Right cardiac atrium (tissue), 5 donors: ENCODE results near the gene ZNF618. TPM values are rescaled to one million over a fixed set of nuclear protein-coding genes. Genes with fewer than 3 reads are reported as not detected.

ENCODE experiments used
- ATAC-seq, 2 donors: fragments of 200-7000 bp; cut with Tn5 transposase; one replicate each; pipeline versions ENCODE4 v1.8.0 to v1.9.1; 2020; ENCODE audit warnings: moderate library complexity in 2 of 2, mild to moderate bottlenecking in 1 of 2
- DNase-seq, 3 donors: peaks; one replicate each; pipeline ENCODE4 v3.0.0-alpha.2; 2020
- H3K27ac ChIP-seq: one replicate; pipeline ENCODE4 v1.5.1; 2013; ENCODE audit warnings: mild to moderate bottlenecking, low read length, control low read depth, moderate library complexity
- H3K27me3 ChIP-seq: one replicate; pipeline ENCODE4 v1.6.1; 2013; ENCODE audit not compliant: control insufficient read depth, insufficient read depth
- H3K4me1 ChIP-seq: one replicate; pipeline ENCODE4 v1.6.1; 2013; ENCODE audit warnings: low read length; ENCODE audit not compliant: control insufficient read depth, insufficient read depth
- H3K4me3 ChIP-seq: one replicate; pipeline ENCODE4 v1.5.1; 2013; ENCODE audit warnings: low read length, control low read depth
- H3K9me3 ChIP-seq: one replicate; pipeline ENCODE4 v1.6.1; 2013; ENCODE audit warnings: low read length; ENCODE audit not compliant: control insufficient read depth
- WGBS: extraction: QIAGEN DNeasy Blood & Tissue Kit; methylation state at CpG from one replicate; pipeline ENCODE4 v1.1.7; 2013; 5-methylcytosine and 5-hydroxymethylcytosine counted together
- intact Hi-C, 4 donors: fragments of 100-400 bp; cut with DNase I; formaldehyde crosslinking; loops; one replicate each; pipeline versions ENCODE4 v1.11.0 to v1.14.0; 2022 to 2023
- polyA plus RNA-seq: library from polyadenylated mRNA; stranded (reverse); fragments of 200-250 nt; gene quantifications from one replicate; pipeline ENCODE4 v1.2.3, GENCODE V29; 2013
- total RNA-seq, 4 donors: library from RNA; stranded (reverse); fragmentation: NEBNext Ultra II Directional; extraction: Animal tissue kit (Norgen Biotek cat#: 25700); gene quantifications; one replicate each; pipeline ENCODE4 v1.2.1, GENCODE V29; 2021
- donor health status: healthy with polysubstance abuse.
- donor health status: DM: no; HTN: yes; CAD: no.
- donor health status: DM: no; HTN: no; CAD: no.
- donor health status: DM: no; HTN: yes; CAD: no; lungs with severe emphysema.
- donor health status: DM: yes; HTN: yes; CAD: no.

The ZNF618 gene
- total and polyA plus RNA-seq, 5 donors = 1.4 to 3.3 (median 2.7) TPM

- no peaks in the 10 kb centered on the region for H3K4me1 ChIP-seq
- H3K4me3 ChIP-seq = no peak overlapping the region
- intact Hi-C loops = no loop called here
- no peak overlapping the region for H3K27ac ChIP-seq
- ATAC-seq (no peak), DNase-seq (peak in 1 of 3 donors; percentile 16)
- WGBS = 94% methylated on average over 7 of the region's 7 CpGs
- no peaks in the 10 kb centered on the region for H3K9me3 ChIP-seq
- H3K27me3 ChIP-seq = no peaks in the 10 kb centered on the region
These were observed 212.6 kb downstream of the ZNF618 start for GRCh38 chr9:114088571-114089170.

DNA sequence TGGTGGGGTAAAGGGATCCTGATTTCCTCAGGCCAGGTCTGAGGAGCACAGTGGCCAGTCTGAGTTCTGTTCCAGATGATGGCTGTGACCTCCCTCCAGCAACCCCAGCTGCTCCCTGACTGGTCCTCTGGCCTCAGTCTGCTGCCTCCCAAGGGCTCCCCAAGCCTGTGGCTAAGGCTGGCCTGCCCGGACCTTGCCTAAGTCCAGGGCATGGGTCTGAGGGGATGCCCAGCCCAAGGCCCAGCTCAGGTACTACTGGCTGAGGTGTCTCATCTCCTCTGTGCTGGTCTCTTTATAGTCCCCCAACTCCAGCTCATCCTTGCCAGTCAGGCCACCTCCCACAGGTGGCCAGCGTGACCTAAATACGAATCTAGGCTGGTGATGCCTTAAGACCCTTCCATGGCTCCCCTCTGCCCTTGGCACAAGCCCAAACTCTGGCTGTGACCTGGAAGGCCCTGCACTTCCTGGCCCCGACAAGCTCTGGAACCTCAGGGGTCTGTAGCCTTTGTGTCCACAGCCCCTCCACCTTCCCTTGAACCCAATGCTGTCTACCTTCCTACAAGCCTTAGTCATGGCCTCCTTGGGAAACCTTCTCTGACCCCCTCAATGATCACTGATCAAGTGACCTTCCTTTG, 213.2 kb downstream of the ZNF618 start:
- intact Hi-C loops = no loop called here
- 84% methylated on average over 4 of the region's 4 CpGs for WGBS
- no peaks in the 10 kb centered on the region for H3K27me3 ChIP-seq
- peak in 1 of 3 donors; percentile 38 for DNase-seq
- H3K4me1 ChIP-seq = no peaks in the 10 kb centered on the region
- H3K27ac ChIP-seq = no peak overlapping the region
- H3K4me3 ChIP-seq = no peak overlapping the region
- no peaks in the 10 kb centered on the region for H3K9me3 ChIP-seq
- no peak for ATAC-seq

GRCh38 chr9:114090798-114091197, 214.7 kb downstream of the ZNF618 start:
- Histone ChIP-seq H3K9me3 (no peaks in the 10 kb centered on the region), H3K4me3 (no peak overlapping the region), H3K27me3 (no peaks in the 10 kb centered on the region), H3K4me1 (no peaks in the 10 kb centered on the region), H3K27ac (no peak overlapping the region)
- no peak for ATAC-seq
- intact Hi-C loops = no loop called here
- 97% methylated on average over 4 of the region's 4 CpGs for WGBS
- no peak for DNase-seq

DNA sequence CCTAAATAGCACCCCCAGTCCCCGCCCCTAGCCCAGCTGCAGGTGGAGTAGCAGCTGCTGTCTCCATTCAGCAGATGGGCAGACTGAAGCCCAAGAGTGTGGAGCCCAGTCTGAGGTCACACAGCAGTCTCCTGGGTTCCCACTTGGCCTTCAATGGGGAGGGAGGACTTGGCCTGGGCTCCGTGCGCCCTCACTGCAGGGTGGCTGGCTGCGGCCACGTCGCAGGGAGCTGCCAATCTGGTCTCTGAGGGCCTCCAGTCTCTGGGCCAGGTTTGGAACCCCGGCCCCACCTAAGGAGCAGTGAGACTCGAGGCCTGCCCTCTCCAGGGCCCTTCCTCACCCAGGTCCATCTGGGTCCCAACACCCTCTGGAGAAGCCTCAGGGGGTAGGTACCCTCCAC, 215.6 kb downstream of the ZNF618 start:
- no peaks in the 10 kb centered on the region for H3K9me3 ChIP-seq
- intact Hi-C loops = no loop called here
- H3K4me3 ChIP-seq = no peak overlapping the region
- ATAC-seq (no peak), DNase-seq (peak in 1 of 3 donors; percentile 35)
- 88% methylated on average over 8 of the region's 8 CpGs for WGBS
- H3K27ac ChIP-seq = no peak overlapping the region
- no peaks in the 10 kb centered on the region for H3K4me1 ChIP-seq
- H3K27me3 ChIP-seq = no peaks in the 10 kb centered on the region

- ATAC-seq (no peak), DNase-seq (peak in 1 of 3 donors; percentile 14)
- Histone ChIP-seq H3K27ac (no peak overlapping the region), H3K4me1 (no peaks in the 10 kb centered on the region), H3K4me3 (no peak overlapping the region), H3K9me3 (no peaks in the 10 kb centered on the region), H3K27me3 (no peaks in the 10 kb centered on the region)
- intact Hi-C loops = no loop called here
- 90% methylated on average over 4 of the region's 4 CpGs for WGBS
These were observed 216.2 kb downstream of the ZNF618 start for GRCh38 chr9:114092336-114092735.

- WGBS = 92% methylated on average over 4 of the region's 4 CpGs
- H3K27ac ChIP-seq = no peak overlapping the region
- no peak for ATAC-seq
These were observed 216.9 kb downstream of the ZNF618 start for GRCh38 chr9:114093031-114093471.

DNA sequence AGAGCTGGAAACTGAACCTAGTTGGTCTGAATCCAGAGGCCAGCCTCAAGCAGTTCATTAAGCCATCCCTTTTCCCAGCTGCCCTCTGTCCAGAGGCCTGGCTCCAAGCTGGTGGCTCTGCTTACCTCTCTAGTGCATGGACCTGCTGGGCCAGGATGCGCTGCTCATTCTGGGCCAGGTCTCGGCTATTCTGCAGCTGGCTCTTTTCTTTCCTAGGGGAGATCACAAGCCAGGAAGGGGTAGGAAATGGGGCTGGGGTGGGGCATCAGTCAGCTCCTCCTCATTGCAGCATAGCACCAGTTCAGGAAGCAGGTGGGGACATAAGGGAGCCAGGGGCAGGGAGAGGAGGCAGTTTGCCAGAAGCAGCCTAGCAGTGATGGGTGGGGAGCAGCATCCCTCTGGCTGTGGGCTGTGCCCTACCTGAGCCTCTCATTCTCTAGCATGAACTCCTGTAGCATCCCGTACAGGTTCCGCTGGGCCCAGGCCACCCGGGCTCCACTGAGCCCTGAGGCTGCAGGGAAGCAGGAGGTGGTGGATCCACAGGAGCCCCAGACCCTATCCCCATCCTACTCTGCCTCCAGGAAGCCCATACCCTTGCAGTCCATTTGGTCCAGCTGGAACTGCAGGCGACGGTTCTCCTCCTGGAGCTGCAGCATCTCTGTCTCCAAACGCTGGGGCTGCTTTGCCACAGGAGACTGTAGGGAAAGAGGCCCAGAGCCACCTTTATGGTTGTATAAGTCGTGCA, 217.8 kb downstream of the ZNF618 start:
- no peak for ATAC-seq
- Histone ChIP-seq H3K4me1 (no peaks in the 10 kb centered on the region), H3K9me3 (no peaks in the 10 kb centered on the region), H3K27ac (no peak overlapping the region), H3K4me3 (no peak overlapping the region), H3K27me3 (no peaks in the 10 kb centered on the region)
- intact Hi-C loops = no loop called here
- DNase-seq = peak in 1 of 3 donors; percentile 20
- 92% methylated on average over 9 of the region's 9 CpGs for WGBS

More at GRCh38 chr9:114093031-114093471, 216.9 kb downstream of the ZNF618 start:
- Histone ChIP-seq H3K27me3 (no peaks in the 10 kb centered on the region), H3K9me3 (no peaks in the 10 kb centered on the region), H3K4me1 (no peaks in the 10 kb centered on the region), H3K4me3 (no peak overlapping the region)
- DNase-seq = peak in 1 of 3 donors; percentile 27
- intact Hi-C loops = no loop called here

DNA sequence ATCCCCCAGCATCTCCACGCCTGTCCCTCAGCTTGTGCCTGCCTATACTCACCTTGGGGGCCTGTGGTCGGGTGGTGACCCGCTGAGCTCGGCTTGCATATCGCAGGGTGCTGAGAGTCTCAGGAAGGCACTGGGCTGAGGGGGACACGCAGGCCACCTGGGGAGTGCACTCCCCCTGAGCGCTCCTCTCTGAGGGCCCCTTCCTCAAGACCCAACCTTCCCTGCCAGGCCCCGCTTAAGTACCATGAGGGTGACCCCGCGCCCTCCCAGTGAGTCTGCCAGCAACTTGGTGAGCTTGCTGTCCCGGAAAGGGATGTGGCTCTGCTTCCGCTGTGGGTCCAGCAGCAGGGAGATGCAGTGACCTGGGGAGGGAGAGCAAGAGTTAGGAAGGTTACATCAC, 218.9 kb downstream of the ZNF618 start:
- H3K27me3 ChIP-seq = no peaks in the 10 kb centered on the region
- no peak for ATAC-seq
- peak in 1 of 3 donors; percentile 37 for DNase-seq

GRCh38 chr9:114096041-114096511, 220.0 kb downstream of the ZNF618 start:
- 82% methylated on average over 9 of the region's 9 CpGs for WGBS
- H3K27ac ChIP-seq = no peak overlapping the region
- DNase-seq = peak in 2 of 3 donors; percentile 8 to 36
- H3K4me3 ChIP-seq = no peak overlapping the region
- ATAC-seq = no peak
- no peaks in the 10 kb centered on the region for H3K4me1 ChIP-seq
- intact Hi-C loops = no loop called here
- H3K9me3 ChIP-seq = no peaks in the 10 kb centered on the region
- no peaks in the 10 kb centered on the region for H3K27me3 ChIP-seq

More for the DNA sequence above, 218.9 kb downstream of the ZNF618 start:
- H3K9me3 ChIP-seq = no peaks in the 10 kb centered on the region
- intact Hi-C loops = no loop called here
- no peak overlapping the region for H3K27ac ChIP-seq
- H3K4me3 ChIP-seq = no peak overlapping the region
- 96% methylated on average over 12 of the region's 12 CpGs for WGBS
- H3K4me1 ChIP-seq = no peaks in the 10 kb centered on the region

GRCh38 chr9:114096866-114097612, 220.9 kb downstream of the ZNF618 start:
- Histone ChIP-seq H3K4me3 (no peak overlapping the region), H3K27ac (no peak overlapping the region), H3K9me3 (no peaks in the 10 kb centered on the region), H3K4me1 (no peaks in the 10 kb centered on the region), H3K27me3 (no peaks in the 10 kb centered on the region)
- ATAC-seq (no peak), DNase-seq (no peak)
- WGBS = 81% methylated on average over 14 of the region's 14 CpGs
- intact Hi-C loops = no loop called here
